ENCODE results near the gene WBP2. TPM values are rescaled to one million over a fixed set of nuclear protein-coding genes. Genes with fewer than 3 reads are reported as not detected.

The WBP2 gene
- polyA plus RNA-seq, 1 donor from 2014 or later = 21.7 TPM

DNA sequence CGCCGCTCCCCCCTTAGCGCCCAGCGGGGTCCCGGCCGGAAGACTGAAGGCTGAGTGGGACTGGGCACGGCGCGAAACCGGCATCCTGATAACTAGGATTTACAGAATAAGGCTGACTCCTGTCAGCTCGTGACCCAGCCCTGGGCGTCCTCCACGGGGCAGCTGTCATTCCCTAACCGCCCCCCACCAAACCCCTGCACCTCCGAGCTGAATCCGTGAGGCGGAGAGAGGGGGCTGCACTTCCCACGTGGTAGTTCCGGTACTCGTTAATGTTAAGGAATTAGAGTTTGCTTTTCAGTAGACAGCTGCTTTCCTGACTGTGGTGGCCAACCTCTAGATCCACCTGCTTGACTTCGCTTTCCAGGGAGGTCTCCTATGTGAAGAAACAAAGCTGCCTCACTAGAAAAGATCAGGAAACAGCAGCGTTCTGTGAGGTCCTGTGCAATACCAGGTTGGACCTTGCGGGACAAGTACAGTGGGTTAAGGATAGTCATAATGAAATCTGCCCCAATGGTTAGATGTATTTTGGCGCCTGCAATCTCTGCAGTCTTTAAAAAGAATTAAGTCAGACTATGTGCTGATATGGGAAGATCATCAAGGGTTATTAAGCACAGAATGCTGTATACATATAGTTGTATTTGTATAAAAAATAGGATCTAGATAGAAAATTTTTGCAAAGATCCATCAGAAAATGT, 1.1 kb upstream of the WBP2 start:
- H3K9ac ChIP-seq (ENCODE audit: low read length) = peak overlapping the region; percentile 82
- H3K4me2 ChIP-seq (ENCODE audit: low read length) = peak overlapping the region; percentile 99
- peaks cover 10% of the 10 kb centered on the region for H3K79me2 ChIP-seq (replicated peaks; ENCODE audit: insufficient read depth, low read length)
- peaks cover 8% of the 10 kb centered on the region for H3F3A ChIP-seq (ENCODE audit: insufficient read depth, low read length, poor library complexity, severe bottlenecking)
- no peaks in the 10 kb centered on the region for H3K9me3 ChIP-seq (ENCODE audit: low read length)
- peak overlapping the region; percentile 65 for H2AFZ ChIP-seq (ENCODE audit: low read depth, low read length)
- no peaks in the 10 kb centered on the region for H3K9me2 ChIP-seq (ENCODE audit: insufficient read depth, low read length)
- H3K4me3 ChIP-seq (ENCODE audit: low read length) = peak overlapping the region; percentile 91
- peak overlapping the region; percentile 86 for H3K27ac ChIP-seq (ENCODE audit: low read length)
- H3K27me3 ChIP-seq (ENCODE audit: insufficient read depth, low read depth, low read length) = no peaks in the 10 kb centered on the region
- no peaks in the 10 kb centered on the region for H4K20me1 ChIP-seq (ENCODE audit: insufficient read depth)
- H3K36me3 ChIP-seq (ENCODE audit: insufficient read depth, low read length) = no peaks in the 10 kb centered on the region
- peak; percentile 93 for TF ChIP-seq MXI1 (conservative IDR thresholded peaks at IDR 0.05; ENCODE audit: poor library complexity, severe bottlenecking)
- no peak for TF ChIP-seq EP300 (conservative IDR thresholded peaks at IDR 0.05; ENCODE audit: poor library complexity, severe bottlenecking)
- TF ChIP-seq, protein P1, sequence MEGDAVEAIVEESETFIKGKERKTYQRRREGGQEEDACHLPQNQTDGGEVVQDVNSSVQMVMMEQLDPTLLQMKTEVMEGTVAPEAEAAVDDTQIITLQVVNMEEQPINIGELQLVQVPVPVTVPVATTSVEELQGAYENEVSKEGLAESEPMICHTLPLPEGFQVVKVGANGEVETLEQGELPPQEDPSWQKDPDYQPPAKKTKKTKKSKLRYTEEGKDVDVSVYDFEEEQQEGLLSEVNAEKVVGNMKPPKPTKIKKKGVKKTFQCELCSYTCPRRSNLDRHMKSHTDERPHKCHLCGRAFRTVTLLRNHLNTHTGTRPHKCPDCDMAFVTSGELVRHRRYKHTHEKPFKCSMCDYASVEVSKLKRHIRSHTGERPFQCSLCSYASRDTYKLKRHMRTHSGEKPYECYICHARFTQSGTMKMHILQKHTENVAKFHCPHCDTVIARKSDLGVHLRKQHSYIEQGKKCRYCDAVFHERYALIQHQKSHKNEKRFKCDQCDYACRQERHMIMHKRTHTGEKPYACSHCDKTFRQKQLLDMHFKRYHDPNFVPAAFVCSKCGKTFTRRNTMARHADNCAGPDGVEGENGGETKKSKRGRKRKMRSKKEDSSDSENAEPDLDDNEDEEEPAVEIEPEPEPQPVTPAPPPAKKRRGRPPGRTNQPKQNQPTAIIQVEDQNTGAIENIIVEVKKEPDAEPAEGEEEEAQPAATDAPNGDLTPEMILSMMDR (IDR thresholded peaks at IDR 0.05; ENCODE audit: poor library complexity, severe bottlenecking) = peak; percentile 49

DNA sequence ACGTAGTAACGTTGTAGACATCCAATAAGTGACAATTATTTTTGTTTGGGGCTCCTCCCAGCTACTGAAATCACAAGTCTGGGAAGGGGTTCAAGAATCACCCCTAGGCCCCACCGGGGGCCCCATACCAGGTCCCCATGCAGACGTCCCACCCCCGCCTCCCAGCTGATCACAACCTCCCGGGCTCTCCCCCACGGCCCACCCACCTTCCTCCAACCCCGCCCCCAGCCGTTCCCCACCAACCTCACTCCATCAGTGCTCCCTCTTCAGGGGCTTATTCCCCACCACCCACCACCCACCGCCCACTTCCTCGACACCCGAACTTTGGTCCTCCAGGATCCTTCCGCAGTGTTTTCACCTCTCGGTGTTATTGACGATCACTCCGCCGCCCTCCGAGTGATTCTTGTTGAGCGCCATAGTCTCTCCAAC, 240 bp downstream of the WBP2 start:
- TF ChIP-seq, protein P2, sequence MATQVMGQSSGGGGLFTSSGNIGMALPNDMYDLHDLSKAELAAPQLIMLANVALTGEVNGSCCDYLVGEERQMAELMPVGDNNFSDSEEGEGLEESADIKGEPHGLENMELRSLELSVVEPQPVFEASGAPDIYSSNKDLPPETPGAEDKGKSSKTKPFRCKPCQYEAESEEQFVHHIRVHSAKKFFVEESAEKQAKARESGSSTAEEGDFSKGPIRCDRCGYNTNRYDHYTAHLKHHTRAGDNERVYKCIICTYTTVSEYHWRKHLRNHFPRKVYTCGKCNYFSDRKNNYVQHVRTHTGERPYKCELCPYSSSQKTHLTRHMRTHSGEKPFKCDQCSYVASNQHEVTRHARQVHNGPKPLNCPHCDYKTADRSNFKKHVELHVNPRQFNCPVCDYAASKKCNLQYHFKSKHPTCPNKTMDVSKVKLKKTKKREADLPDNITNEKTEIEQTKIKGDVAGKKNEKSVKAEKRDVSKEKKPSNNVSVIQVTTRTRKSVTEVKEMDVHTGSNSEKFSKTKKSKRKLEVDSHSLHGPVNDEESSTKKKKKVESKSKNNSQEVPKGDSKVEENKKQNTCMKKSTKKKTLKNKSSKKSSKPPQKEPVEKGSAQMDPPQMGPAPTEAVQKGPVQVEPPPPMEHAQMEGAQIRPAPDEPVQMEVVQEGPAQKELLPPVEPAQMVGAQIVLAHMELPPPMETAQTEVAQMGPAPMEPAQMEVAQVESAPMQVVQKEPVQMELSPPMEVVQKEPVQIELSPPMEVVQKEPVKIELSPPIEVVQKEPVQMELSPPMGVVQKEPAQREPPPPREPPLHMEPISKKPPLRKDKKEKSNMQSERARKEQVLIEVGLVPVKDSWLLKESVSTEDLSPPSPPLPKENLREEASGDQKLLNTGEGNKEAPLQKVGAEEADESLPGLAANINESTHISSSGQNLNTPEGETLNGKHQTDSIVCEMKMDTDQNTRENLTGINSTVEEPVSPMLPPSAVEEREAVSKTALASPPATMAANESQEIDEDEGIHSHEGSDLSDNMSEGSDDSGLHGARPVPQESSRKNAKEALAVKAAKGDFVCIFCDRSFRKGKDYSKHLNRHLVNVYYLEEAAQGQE (IDR thresholded peaks at IDR 0.05; ENCODE audit: borderline replicate concordance) = peak; percentile 23
- TF ChIP-seq POLR2AphosphoS5 (IDR thresholded peaks at IDR 0.05) = peak; percentile 38
- no peak for TF ChIP-seq SMC3 (conservative IDR thresholded peaks at IDR 0.05; ENCODE audit: poor library complexity)
- Histone ChIP-seq H2AFZ (ENCODE audit: low read depth, low read length) (peak overlapping the region; percentile 14), H3K36me3 (ENCODE audit: insufficient read depth, low read length) (no peaks in the 10 kb centered on the region), H3K4me2 (ENCODE audit: low read length) (peak overlapping the region; percentile 94), H3K9ac (ENCODE audit: low read length) (peak overlapping the region; percentile 77), H3F3A (ENCODE audit: insufficient read depth, low read length, poor library complexity, severe bottlenecking) (peaks cover 8% of the 10 kb centered on the region), H3K27me3 (ENCODE audit: insufficient read depth, low read depth, low read length) (no peaks in the 10 kb centered on the region), H3K27ac (ENCODE audit: low read length) (peak overlapping the region; percentile 86), H3K9me3 (ENCODE audit: low read length) (no peaks in the 10 kb centered on the region), H3K79me2 (replicated peaks; ENCODE audit: insufficient read depth, low read length) (peaks cover 10% of the 10 kb centered on the region), H4K20me1 (ENCODE audit: insufficient read depth) (no peaks in the 10 kb centered on the region), H3K9me2 (ENCODE audit: insufficient read depth, low read length) (no peaks in the 10 kb centered on the region), H3K4me3 (ENCODE audit: low read length) (peak overlapping the region; percentile 91)

DNA sequence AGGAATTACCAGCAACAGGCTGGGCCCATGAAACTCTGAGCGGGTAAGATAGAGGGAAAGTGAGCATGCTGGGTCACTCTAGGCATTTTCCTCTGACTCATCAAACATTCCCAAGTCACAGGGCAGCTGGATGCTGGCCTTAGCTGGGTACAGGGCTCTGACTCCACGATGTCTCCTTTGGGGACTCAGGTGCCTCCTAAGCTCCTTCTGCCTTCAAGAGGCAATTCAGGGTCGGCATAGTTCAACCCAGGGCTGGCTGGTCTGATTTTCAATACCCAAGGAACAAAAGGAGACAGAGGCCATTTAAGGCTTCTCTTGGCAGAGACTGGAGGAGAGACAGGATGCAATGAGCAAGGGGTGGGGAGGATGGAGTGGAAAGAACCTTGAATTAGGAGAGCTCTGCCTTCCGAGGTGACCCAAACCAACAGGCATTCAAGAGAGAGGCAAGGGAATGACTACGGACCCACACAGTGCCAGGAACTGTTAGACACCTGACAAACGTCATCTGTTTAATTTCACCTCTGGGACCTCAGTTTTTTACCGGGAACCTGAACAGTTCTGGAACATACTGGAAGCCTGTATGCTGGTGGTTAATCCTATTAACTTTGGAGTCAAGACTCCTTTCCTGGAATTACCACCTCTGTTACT, 910 bp downstream of the WBP2 start:
- TF ChIP-seq POLR2AphosphoS5 (IDR thresholded peaks at IDR 0.05) = no peak
- H3K36me3 ChIP-seq (ENCODE audit: insufficient read depth, low read length) = no peaks in the 10 kb centered on the region
- peaks cover 8% of the 10 kb centered on the region for H3F3A ChIP-seq (ENCODE audit: insufficient read depth, low read length, poor library complexity, severe bottlenecking)
- H3K4me3 ChIP-seq (ENCODE audit: low read length) = peak overlapping the region; percentile 91
- H3K27me3 ChIP-seq (ENCODE audit: insufficient read depth, low read depth, low read length) = no peaks in the 10 kb centered on the region
- peak overlapping the region; percentile 77 for H3K9ac ChIP-seq (ENCODE audit: low read length)
- H3K27ac ChIP-seq (ENCODE audit: low read length) = peak overlapping the region; percentile 86
- H3K79me2 ChIP-seq (replicated peaks; ENCODE audit: insufficient read depth, low read length) = peaks cover 10% of the 10 kb centered on the region
- H3K9me2 ChIP-seq (ENCODE audit: insufficient read depth, low read length) = no peaks in the 10 kb centered on the region
- H2AFZ ChIP-seq (ENCODE audit: low read depth, low read length) = no peak overlapping the region
- H4K20me1 ChIP-seq (ENCODE audit: insufficient read depth) = no peaks in the 10 kb centered on the region
- H3K4me2 ChIP-seq (ENCODE audit: low read length) = peak overlapping the region; percentile 94
- H3K9me3 ChIP-seq (ENCODE audit: low read length) = no peaks in the 10 kb centered on the region
